ENCODE measurements around the gene VDR. TPM values are rescaled to one million over a fixed set of nuclear protein-coding genes. Genes with fewer than 3 reads are reported as not detected.

Gene VDR
- total RNA-seq, 4 donors from 2014 or later = 62.3 to 191 (median 117) TPM

DNA sequence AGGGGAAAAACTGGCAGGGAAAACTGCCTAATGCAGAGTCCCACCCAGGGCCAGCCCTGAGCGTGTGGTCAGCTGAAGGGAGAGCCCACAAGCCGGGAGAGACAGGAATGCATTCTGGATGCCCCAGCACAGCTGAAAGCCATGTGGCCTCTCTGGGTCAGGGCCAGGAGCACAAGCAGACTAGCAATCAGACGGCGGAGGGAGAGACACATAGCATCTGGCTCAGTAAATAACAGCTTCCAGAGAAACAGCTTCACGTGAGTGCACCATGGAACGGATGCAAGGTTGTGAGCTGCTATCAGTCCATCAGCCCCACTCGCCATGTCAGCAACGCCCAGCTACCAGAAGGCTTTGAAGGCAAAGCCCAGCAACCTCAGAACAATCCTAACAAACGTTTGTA is 30.4 kb upstream of the VDR start:
- intact Hi-C loops (cut with DNase I; ENCODE audit: low total_unique reads) (no loop called here), in situ Hi-C loops (cut with MboI; ENCODE audit: low pct_ligation_motif_present in 1 of 4, low pct_unique_long_range_greater_than_20kb in 1 of 4, low sequenced_read_pairs in 3 of 4) (no loop called here)
- DNase-seq = no peak
- H3K4me1 ChIP-seq = peaks cover 0 to 15% (median 0%) of the 10 kb centered on the region in 4 donors
- 0 to 68% methylated on average over 1 to 9 of the region's 9 CpGs for WGBS, 2 donors (ENCODE audit: low coverage in 1 of 2)
- no peak overlapping the region for H3K4me3 ChIP-seq
- H3K36me3 ChIP-seq = no peaks in the 10 kb centered on the region
- H3K9me3 ChIP-seq = no peaks in the 10 kb centered on the region
- no peak overlapping the region for H3K27ac ChIP-seq
- H3K27me3 ChIP-seq = no peaks in the 10 kb centered on the region
- TF ChIP-seq, protein P1, sequence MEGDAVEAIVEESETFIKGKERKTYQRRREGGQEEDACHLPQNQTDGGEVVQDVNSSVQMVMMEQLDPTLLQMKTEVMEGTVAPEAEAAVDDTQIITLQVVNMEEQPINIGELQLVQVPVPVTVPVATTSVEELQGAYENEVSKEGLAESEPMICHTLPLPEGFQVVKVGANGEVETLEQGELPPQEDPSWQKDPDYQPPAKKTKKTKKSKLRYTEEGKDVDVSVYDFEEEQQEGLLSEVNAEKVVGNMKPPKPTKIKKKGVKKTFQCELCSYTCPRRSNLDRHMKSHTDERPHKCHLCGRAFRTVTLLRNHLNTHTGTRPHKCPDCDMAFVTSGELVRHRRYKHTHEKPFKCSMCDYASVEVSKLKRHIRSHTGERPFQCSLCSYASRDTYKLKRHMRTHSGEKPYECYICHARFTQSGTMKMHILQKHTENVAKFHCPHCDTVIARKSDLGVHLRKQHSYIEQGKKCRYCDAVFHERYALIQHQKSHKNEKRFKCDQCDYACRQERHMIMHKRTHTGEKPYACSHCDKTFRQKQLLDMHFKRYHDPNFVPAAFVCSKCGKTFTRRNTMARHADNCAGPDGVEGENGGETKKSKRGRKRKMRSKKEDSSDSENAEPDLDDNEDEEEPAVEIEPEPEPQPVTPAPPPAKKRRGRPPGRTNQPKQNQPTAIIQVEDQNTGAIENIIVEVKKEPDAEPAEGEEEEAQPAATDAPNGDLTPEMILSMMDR (IDR thresholded peaks at IDR 0.05) = no peak
- TF ChIP-seq POLR2A (IDR thresholded peaks at IDR 0.05) = no peak
- TF ChIP-seq POLR2AphosphoS5 (IDR thresholded peaks at IDR 0.05) = no peak
- TF ChIP-seq EP300 (IDR thresholded peaks at IDR 0.05; ENCODE audit: low read depth) = no peak

- H3K9me3 ChIP-seq = no peaks in the 10 kb centered on the region
- no peak for DNase-seq
- in situ Hi-C loops (cut with MboI; ENCODE audit: low pct_ligation_motif_present in 1 of 4, low pct_unique_long_range_greater_than_20kb in 1 of 4, low sequenced_read_pairs in 3 of 4) (no loop called here), intact Hi-C loops (cut with DNase I; ENCODE audit: low total_unique reads) (no loop called here)
- no peaks in the 10 kb centered on the region for H3K4me1 ChIP-seq
- H3K27me3 ChIP-seq = no peaks in the 10 kb centered on the region
- H3K4me3 ChIP-seq = no peak overlapping the region
- TF ChIP-seq EP300 (IDR thresholded peaks at IDR 0.05; ENCODE audit: low read depth) = no peak
- no peak for TF ChIP-seq POLR2A (IDR thresholded peaks at IDR 0.05)
- TF ChIP-seq POLR2AphosphoS5 (IDR thresholded peaks at IDR 0.05) = no peak
- TF ChIP-seq, protein P1 (IDR thresholded peaks at IDR 0.05) = no peak
- 83 to 85% methylated on average over 1 of the region's 1 CpG for WGBS, 2 donors (ENCODE audit: low coverage in 1 of 2)
- H3K27ac ChIP-seq = no peak overlapping the region
- no peaks in the 10 kb centered on the region for H3K36me3 ChIP-seq
These were observed 26.4 kb upstream of the VDR start for GRCh38 chr12:47931187-47931586.

GRCh38 chr12:47930634-47931033 is 25.8 kb upstream of the VDR start:
- no peaks in the 10 kb centered on the region for H3K36me3 ChIP-seq
- DNase-seq = no peak
- in situ Hi-C loops (cut with MboI; ENCODE audit: low pct_ligation_motif_present in 1 of 4, low pct_unique_long_range_greater_than_20kb in 1 of 4, low sequenced_read_pairs in 3 of 4) (no loop called here), intact Hi-C loops (cut with DNase I; ENCODE audit: low total_unique reads) (no loop called here)
- TF ChIP-seq POLR2AphosphoS5 (IDR thresholded peaks at IDR 0.05) (no peak), EP300 (IDR thresholded peaks at IDR 0.05; ENCODE audit: low read depth) (no peak), POLR2A (IDR thresholded peaks at IDR 0.05) (no peak)
- TF ChIP-seq, protein P1 (IDR thresholded peaks at IDR 0.05) = no peak
- no peaks in the 10 kb centered on the region for H3K9me3 ChIP-seq
- H3K27ac ChIP-seq = no peak overlapping the region
- no peak overlapping the region for H3K4me3 ChIP-seq
- 94 to 100% methylated on average over 1 to 5 of the region's 5 CpGs for WGBS, 2 donors (ENCODE audit: low coverage in 1 of 2)
- no peaks in the 10 kb centered on the region for H3K27me3 ChIP-seq
- no peaks in the 10 kb centered on the region for H3K4me1 ChIP-seq

DNA sequence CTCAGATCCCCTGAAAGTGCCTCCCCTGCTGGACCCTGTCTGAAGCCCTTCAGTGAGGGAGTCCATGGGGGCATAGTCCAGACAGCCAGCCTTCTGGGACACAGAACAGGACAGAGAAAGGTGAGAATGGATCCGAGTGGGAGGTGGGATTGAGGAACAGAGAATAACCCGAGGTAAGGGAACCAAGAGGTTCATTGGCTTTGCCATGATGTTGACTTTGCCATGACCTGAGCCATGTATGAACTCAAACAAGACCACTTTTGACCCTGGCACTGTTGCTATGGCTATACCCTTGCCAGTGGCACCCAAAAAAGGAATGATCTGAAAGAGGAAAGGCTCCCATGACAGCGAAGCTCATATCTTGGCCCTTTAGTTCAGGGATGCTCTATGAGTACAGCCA is 22.6 kb upstream of the VDR start:
- no peak for DNase-seq
- in situ Hi-C loops (cut with MboI; ENCODE audit: low pct_ligation_motif_present in 1 of 4, low pct_unique_long_range_greater_than_20kb in 1 of 4, low sequenced_read_pairs in 3 of 4) = no loop called here
- H3K4me3 ChIP-seq = no peak overlapping the region
- 72 to 89% methylated on average over 2 to 3 of the region's 3 CpGs for WGBS, 2 donors (ENCODE audit: low coverage in 1 of 2)
- intact Hi-C loops (cut with DNase I; ENCODE audit: low total_unique reads) = no loop called here
- H3K27me3 ChIP-seq = no peaks in the 10 kb centered on the region
- no peaks in the 10 kb centered on the region for H3K36me3 ChIP-seq
- H3K27ac ChIP-seq = no peak overlapping the region
- H3K9me3 ChIP-seq = no peaks in the 10 kb centered on the region
- no peaks in the 10 kb centered on the region for H3K4me1 ChIP-seq
- TF ChIP-seq EP300 (IDR thresholded peaks at IDR 0.05; ENCODE audit: low read depth) = no peak
- TF ChIP-seq, protein P1 (IDR thresholded peaks at IDR 0.05) = no peak
- TF ChIP-seq POLR2AphosphoS5 (IDR thresholded peaks at IDR 0.05) = no peak
- no peak for TF ChIP-seq POLR2A (IDR thresholded peaks at IDR 0.05)

Measured in transverse colon (tissue), 4 donors.